ENCODE measurements around the gene PAQR5. TPM values are rescaled to one million over a fixed set of nuclear protein-coding genes. Genes with fewer than 3 reads are reported as not detected.

Gene PAQR5
- total RNA-seq, 2 experiments from 2014 or later = not detected

- ATAC-seq (ENCODE audit: poor library complexity) (no peak), DNase-seq (no peak)
- ChIA-PET POLR2A (interaction anchor here (1.0 kb wide), 1 partner anchor 71 kb away, joined by 3 read pairs; no protein-coding TSS in a partner anchor), CTCF (no interaction called here)
- Mint-ChIP-seq H3K4me3 (no peak overlapping the region), H3K4me1 (ENCODE audit: low read depth) (peaks cover 8% of the 10 kb centered on the region), H3K36me3 (ENCODE audit: low read depth) (no peaks in the 10 kb centered on the region), H3K27ac (no peak overlapping the region), H3K9me3 (no peaks in the 10 kb centered on the region), H3K27me3 (no peaks in the 10 kb centered on the region)
- intact Hi-C loops (cut with DNase I, micrococcal nuclease) = no loop called here
- no peak overlapping the region for H3K4me3 ChIP-seq (ENCODE audit: low read length)
- H3K36me3 ChIP-seq (ENCODE audit: insufficient read depth, low read length) = no peaks in the 10 kb centered on the region
- no peak overlapping the region for H3K27ac ChIP-seq (ENCODE audit: low read depth in 1 of 2, low read length in 2 of 2)
- H3K9me3 ChIP-seq (ENCODE audit: control insufficient read depth in 1 of 2, insufficient read depth in 1 of 2, low read length in 2 of 2) = no peaks in the 10 kb centered on the region
- H3K4me1 ChIP-seq (ENCODE audit: insufficient read depth, low read length) = peaks cover 8% of the 10 kb centered on the region
- H3K27me3 ChIP-seq (ENCODE audit: control insufficient read depth in 1 of 2, insufficient read depth in 2 of 2, low read length in 2 of 2) = no peaks in the 10 kb centered on the region
- no peak for TF ChIP-seq CTCF (IDR thresholded peaks at IDR 0.05)
Observed at GRCh38 chr15:69391046-69391757, 92.5 kb downstream of the PAQR5 start.

- CTCF ChIA-PET = no interaction called here
- H3K27ac ChIP-seq (ENCODE audit: low read depth in 1 of 2, low read length in 2 of 2) = no peak overlapping the region
- no peak for DNase-seq
- TF ChIP-seq CTCF (IDR thresholded peaks at IDR 0.05) = no peak
- Mint-ChIP-seq H3K36me3 (ENCODE audit: low read depth) (no peaks in the 10 kb centered on the region), H3K4me3 (no peak overlapping the region), H3K9me3 (no peaks in the 10 kb centered on the region), H3K27me3 (no peaks in the 10 kb centered on the region), H3K4me1 (ENCODE audit: low read depth) (peaks cover 8% of the 10 kb centered on the region), H3K27ac (no peak overlapping the region)
- no peaks in the 10 kb centered on the region for H3K36me3 ChIP-seq (ENCODE audit: insufficient read depth, low read length)
- ATAC-seq (ENCODE audit: poor library complexity) = no peak
- intact Hi-C loops (cut with DNase I, micrococcal nuclease) = no loop called here
- H3K9me3 ChIP-seq (ENCODE audit: control insufficient read depth in 1 of 2, insufficient read depth in 1 of 2, low read length in 2 of 2) = no peaks in the 10 kb centered on the region
- peaks cover 8% of the 10 kb centered on the region for H3K4me1 ChIP-seq (ENCODE audit: insufficient read depth, low read length)
- no peaks in the 10 kb centered on the region for H3K27me3 ChIP-seq (ENCODE audit: control insufficient read depth in 1 of 2, insufficient read depth in 2 of 2, low read length in 2 of 2)
- H3K4me3 ChIP-seq (ENCODE audit: low read length) = no peak overlapping the region
- POLR2A ChIA-PET = no interaction called here
Observed at GRCh38 chr15:69392352-69392751, 93.6 kb downstream of the PAQR5 start.

GRCh38 chr15:69393831-69394491 is 95.2 kb downstream of the PAQR5 start:
- H3K27ac ChIP-seq (ENCODE audit: low read depth in 1 of 2, low read length in 2 of 2) = no peak overlapping the region
- CTCF ChIA-PET = interaction anchor here (1.4 to 2.0 kb wide), 6 partner anchors 10 to 335 kb away, joined by 4 to 10 read pairs (median 6); partner anchors contain the start of gene RPLP1
- H3K4me3 ChIP-seq (ENCODE audit: low read length) = no peak overlapping the region
- peaks cover 11% of the 10 kb centered on the region for H3K4me1 ChIP-seq (ENCODE audit: insufficient read depth, low read length)
- DNase-seq (no peak), ATAC-seq (ENCODE audit: poor library complexity) (no peak)
- H3K36me3 Mint-ChIP-seq (ENCODE audit: low read depth) = no peaks in the 10 kb centered on the region
- POLR2A ChIA-PET = interaction anchor here (1.8 kb wide), 1 partner anchor 58 kb away, joined by 6 read pairs; the partner anchor contains the start of gene RPLP1
- TF ChIP-seq CTCF (IDR thresholded peaks at IDR 0.05) = no peak
- no peaks in the 10 kb centered on the region for H3K36me3 ChIP-seq (ENCODE audit: insufficient read depth, low read length)
- H3K4me1 Mint-ChIP-seq (ENCODE audit: low read depth) = peaks cover 8% of the 10 kb centered on the region
- intact Hi-C loops (cut with DNase I, micrococcal nuclease) = loop anchor here (1.0 kb wide), 1 partner anchor 335 kb away; no protein-coding TSS in a partner anchor
- no peaks in the 10 kb centered on the region for H3K27me3 Mint-ChIP-seq
- no peak overlapping the region for H3K4me3 Mint-ChIP-seq
- no peak overlapping the region for H3K27ac Mint-ChIP-seq
- H3K27me3 ChIP-seq (ENCODE audit: control insufficient read depth in 1 of 2, insufficient read depth in 2 of 2, low read length in 2 of 2) = no peaks in the 10 kb centered on the region
- no peaks in the 10 kb centered on the region for H3K9me3 Mint-ChIP-seq
- no peaks in the 10 kb centered on the region for H3K9me3 ChIP-seq (ENCODE audit: control insufficient read depth in 1 of 2, insufficient read depth in 1 of 2, low read length in 2 of 2)

Measured in CD4-positive, alpha-beta T cell (primary cell).